Measurements from ENCODE around the gene OR2V1. TPM values are rescaled to one million over a fixed set of nuclear protein-coding genes. Genes with fewer than 3 reads are reported as not detected.
A peak's percentile ranks its signal among the peaks of the same experiment; 100 is the strongest.
"Not testable (repeated sequence)": the region's sequence is repeated elsewhere in the genome, so short reads cannot be mapped to it uniquely, and the experiment has no call there.

Gene OR2V1, protein sequence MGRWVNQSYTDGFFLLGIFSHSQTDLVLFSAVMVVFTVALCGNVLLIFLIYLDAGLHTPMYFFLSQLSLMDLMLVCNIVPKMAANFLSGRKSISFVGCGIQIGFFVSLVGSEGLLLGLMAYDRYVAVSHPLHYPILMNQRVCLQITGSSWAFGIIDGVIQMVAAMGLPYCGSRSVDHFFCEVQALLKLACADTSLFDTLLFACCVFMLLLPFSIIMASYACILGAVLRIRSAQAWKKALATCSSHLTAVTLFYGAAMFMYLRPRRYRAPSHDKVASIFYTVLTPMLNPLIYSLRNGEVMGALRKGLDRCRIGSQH
- total RNA-seq: not detected
- not detected for polyA plus RNA-seq
- long read RNA-seq, donor 1: 0 reads
- long read RNA-seq, donor 2: 0 reads
- long read RNA-seq, donor 3: 0 reads
- long read RNA-seq, donor 4: 0 reads
- long read RNA-seq, donor 5: 0 reads
- long read RNA-seq, donor 6: 0 reads
- long read RNA-seq, donor 7: 0 reads
- long read RNA-seq, donor 8: 0 reads
- long read RNA-seq, donor 9: 0 reads
- long read RNA-seq, donor 10: 0 reads

DNA sequence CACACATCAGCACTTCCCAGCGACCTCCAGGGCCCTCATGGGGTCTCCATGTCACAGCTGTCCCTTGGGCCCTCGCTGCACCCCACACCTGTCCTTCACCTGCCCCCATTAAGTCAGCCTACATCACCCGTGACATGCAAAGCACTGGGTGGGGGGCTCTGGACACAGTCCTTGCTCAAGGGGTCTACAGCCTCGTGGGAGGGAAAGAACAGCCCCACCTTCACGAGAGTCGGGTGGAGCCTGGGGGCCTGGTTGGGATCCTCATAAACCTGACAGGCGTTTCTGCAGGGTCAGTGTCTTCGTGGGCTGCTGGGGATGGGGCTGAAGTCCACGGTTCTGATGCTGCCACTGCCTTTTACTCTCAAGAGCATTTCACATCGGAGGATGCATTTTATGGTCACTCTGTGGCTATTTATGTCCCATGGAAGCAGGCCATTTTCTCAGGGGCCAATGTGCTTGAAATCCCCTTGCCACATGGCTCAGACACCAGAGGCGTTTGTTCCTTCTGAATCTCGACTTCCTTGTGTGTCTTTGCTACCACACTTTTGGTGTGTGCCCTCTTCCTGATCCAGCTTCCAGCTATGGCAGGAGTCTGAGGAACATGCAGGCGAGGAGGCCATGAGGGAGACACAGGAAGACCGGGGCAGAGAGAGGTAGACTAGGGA, at the start of gene OR2V1:
Gene OR2V1 (minus strand): TSS at position 338 of the 665 bp plus-strand sequence. CDS start 5,865 bp downstream, outside the sequence.
- peaks cover 0 to 63% (median 35%) of the 10 kb centered on the region in 3 donors for H3K27me3 ChIP-seq
- TF ChIP-seq EP300 (IDR thresholded peaks at IDR 0.05) (no peak), POLR2AphosphoS5 (IDR thresholded peaks at IDR 0.05) (no peak), POLR2A (IDR thresholded peaks at IDR 0.05) (no peak)
- TF ChIP-seq, protein P1, sequence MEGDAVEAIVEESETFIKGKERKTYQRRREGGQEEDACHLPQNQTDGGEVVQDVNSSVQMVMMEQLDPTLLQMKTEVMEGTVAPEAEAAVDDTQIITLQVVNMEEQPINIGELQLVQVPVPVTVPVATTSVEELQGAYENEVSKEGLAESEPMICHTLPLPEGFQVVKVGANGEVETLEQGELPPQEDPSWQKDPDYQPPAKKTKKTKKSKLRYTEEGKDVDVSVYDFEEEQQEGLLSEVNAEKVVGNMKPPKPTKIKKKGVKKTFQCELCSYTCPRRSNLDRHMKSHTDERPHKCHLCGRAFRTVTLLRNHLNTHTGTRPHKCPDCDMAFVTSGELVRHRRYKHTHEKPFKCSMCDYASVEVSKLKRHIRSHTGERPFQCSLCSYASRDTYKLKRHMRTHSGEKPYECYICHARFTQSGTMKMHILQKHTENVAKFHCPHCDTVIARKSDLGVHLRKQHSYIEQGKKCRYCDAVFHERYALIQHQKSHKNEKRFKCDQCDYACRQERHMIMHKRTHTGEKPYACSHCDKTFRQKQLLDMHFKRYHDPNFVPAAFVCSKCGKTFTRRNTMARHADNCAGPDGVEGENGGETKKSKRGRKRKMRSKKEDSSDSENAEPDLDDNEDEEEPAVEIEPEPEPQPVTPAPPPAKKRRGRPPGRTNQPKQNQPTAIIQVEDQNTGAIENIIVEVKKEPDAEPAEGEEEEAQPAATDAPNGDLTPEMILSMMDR (IDR thresholded peaks at IDR 0.05): no peak
- no peak within 1 kb of the TSS for H3K27ac ChIP-seq
- H3K4me1 ChIP-seq: no peaks in the 10 kb centered on the region
- intact Hi-C loops (cut with DNase I; ENCODE audit: low total_unique reads): no loop called here
- H3K9me3 ChIP-seq: peaks cover 0 to 3% (median 2%) of the 10 kb centered on the region in 4 donors
- DNase-seq: no peak
- no peak within 1 kb of the TSS for H3K4me3 ChIP-seq
- 67 to 79% (median 73%) methylated on average over 9 to 14 of the region's 14 CpGs for WGBS, 5 donors
- no peaks in the 10 kb centered on the region for H3K36me3 ChIP-seq

DNA sequence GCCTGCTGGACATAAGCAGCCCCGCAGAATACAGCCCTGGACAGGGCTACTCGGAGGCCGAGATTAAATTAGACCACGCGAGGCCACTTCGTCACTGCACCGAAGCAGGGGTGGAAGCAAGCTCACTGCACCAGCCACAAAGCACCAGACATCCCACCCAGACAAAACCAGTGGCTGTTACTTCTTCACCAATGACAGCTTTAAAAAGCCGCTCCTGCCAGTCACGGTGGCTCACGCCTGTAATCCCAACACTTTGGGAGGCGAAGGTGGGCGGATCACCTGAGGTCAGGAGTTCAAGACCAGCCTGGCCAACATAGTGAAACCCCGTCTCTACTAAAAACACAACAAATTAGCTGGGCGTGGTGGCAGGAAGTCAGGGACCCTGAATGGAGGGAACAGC, 46.6 kb upstream of the OR2V1 start:
- H3K27ac ChIP-seq; H3K9me3 ChIP-seq; intact Hi-C loops (cut with DNase I; ENCODE audit: low total_unique reads); DNase-seq; H3K4me3 ChIP-seq; H3K36me3 ChIP-seq: not testable (repeated sequence)
- peaks cover 0 to 26% (median 9%) of the 10 kb centered on the region in 4 donors for H3K4me1 ChIP-seq
- 66 to 73% (median 71%) methylated on average over 14 of the region's 14 CpGs for WGBS, 5 donors
- H3K27me3 ChIP-seq: peaks cover 19 to 53% (median 28%) of the 10 kb centered on the region in 3 donors

DNA sequence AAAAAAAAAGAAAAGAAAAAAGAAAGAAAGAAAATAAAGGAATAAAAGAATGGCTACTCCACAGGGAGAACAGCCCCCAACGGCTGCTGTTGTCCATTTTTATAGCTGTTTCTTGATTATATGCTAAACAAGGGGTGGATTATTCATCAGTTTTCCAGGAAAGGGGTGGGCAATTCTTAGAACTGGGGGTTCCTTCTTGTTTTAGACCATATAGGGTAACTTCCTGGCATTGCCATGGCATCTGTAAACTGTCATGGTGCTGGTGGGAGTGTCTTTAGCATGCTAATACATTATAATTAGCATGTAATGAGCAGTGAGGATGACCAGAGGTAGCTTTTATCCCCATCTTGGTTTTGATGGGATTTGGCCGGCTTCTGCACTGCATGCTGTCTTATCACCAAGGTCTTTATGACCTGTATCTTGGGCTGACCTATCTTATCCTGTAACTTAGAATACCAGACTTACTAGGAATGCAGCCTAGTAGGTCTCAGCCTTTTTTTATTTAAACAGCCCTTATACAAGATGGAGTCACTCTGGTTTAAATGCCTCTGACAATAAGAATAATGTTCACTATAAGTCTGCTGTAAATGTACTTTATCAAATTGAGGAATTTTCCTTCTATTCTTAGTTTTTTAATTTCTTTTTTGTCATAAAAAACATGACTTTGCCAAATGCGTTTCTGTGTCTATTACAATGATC, 45.4 kb upstream of the OR2V1 start:
- 64 to 78% (median 70%) methylated on average over 3 of the region's 3 CpGs for WGBS, 5 donors
- Histone ChIP-seq H3K9me3 (peaks cover 0 to 5% (median 0%) of the 10 kb centered on the region in 4 donors), H3K27me3 (peaks cover 19 to 61% (median 39%) of the 10 kb centered on the region in 3 donors), H3K4me3 (no peak overlapping the region), H3K27ac (no peak overlapping the region), H3K4me1 (peaks cover 0 to 19% (median 6%) of the 10 kb centered on the region in 4 donors), H3K36me3 (no peaks in the 10 kb centered on the region)
- TF ChIP-seq, protein P1 (IDR thresholded peaks at IDR 0.05): no peak
- no peak for TF ChIP-seq EP300 (IDR thresholded peaks at IDR 0.05)
- no peak for TF ChIP-seq POLR2A (IDR thresholded peaks at IDR 0.05)
- no peak for TF ChIP-seq POLR2AphosphoS5 (IDR thresholded peaks at IDR 0.05)
- DNase-seq: no peak
- intact Hi-C loops (cut with DNase I; ENCODE audit: low total_unique reads): no loop called here

DNA sequence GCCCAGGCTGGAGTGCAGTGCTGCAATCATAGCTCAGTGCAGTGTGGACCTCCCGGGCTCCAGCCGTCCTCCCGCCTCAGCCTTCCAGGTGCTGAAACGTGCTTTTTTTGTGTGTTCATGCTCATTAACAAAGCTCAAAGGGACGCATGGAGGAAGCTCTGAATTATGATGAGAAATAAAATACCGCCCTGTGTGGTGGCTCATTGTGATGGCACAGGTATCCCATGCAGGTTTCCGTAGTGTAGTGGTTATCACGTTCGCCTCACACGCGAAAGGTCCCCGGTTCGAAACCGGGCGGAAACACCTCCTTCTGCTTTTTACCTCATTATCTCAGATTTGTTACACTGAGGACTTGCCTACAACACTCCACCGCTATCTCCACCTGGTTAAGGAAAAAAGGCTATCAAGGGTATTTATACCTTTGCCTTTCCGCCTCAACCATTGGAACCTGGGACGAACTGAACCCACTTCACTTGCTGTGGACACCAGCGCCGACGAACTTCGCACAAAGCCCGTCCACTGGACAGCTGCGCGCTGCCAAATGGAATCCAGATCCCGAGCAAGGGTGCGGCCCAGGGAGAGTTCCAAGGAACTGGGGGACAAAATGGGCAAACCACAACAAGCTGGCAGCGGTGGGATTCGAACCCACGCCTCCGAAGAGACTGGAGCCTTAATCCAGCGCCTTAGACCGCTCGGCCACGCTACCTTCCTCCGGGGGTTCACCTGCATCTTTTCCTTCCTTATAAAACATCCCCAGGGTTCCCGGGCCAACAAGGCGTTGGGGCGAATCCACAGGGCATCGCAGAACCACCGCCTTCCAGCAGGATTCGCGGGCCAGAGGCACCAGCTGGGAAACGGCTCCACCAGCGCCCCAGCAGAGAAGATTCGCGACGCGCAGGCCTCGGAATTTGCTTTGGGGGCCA, 42.7 kb upstream of the OR2V1 start:
- no peak for TF ChIP-seq POLR2A (IDR thresholded peaks at IDR 0.05)
- TF ChIP-seq POLR2AphosphoS5 (IDR thresholded peaks at IDR 0.05): no peak
- TF ChIP-seq, protein P1 (IDR thresholded peaks at IDR 0.05): no peak
- no peak for TF ChIP-seq EP300 (IDR thresholded peaks at IDR 0.05)
- 4 to 7% (median 6%) methylated on average over 46 to 50 of the region's 50 CpGs for WGBS, 5 donors
- Histone ChIP-seq H3K27me3 (peaks cover 28 to 84% (median 66%) of the 10 kb centered on the region in 3 donors), H3K4me1 (peaks cover 0 to 30% (median 18%) of the 10 kb centered on the region in 4 donors), H3K27ac (no peak overlapping the region), H3K4me3 (no peak overlapping the region), H3K36me3 (no peaks in the 10 kb centered on the region), H3K9me3 (peaks cover 0 to 5% (median 0%) of the 10 kb centered on the region in 4 donors)
- peak in 1 of 2 donors; percentile 54 for DNase-seq
- intact Hi-C loops (cut with DNase I; ENCODE audit: low total_unique reads): no loop called here
